HEK293 (cell line): ENCODE measurements around the gene NUF2.

Source experiments
- CTCF ChIP-seq: fragments of 450-650 bp; formaldehyde crosslinking; IDR thresholded peaks from 2 replicates; pipeline ENCODE4 v1.5.1; 2016; ENCODE audit warnings: missing biosample characterization, missing genetic modification characterization
- GLI4 ChIP-seq: fragments of 450-650 bp; formaldehyde crosslinking; IDR thresholded peaks from 2 replicates; pipeline ENCODE4 v1.5.1; 2016; ENCODE audit warnings: missing biosample characterization, missing genetic modification characterization
- INSM2 ChIP-seq: fragments of 450-650 bp; formaldehyde crosslinking; IDR thresholded peaks from 2 replicates; pipeline ENCODE4 v1.5.1; 2016; ENCODE audit warnings: missing biosample characterization, missing genetic modification characterization
- PRDM1 ChIP-seq: fragments of 450-650 bp; formaldehyde crosslinking; IDR thresholded peaks from 2 replicates; pipeline ENCODE4; 2016; ENCODE audit warnings: missing biosample characterization, missing genetic modification characterization
- TCF7L2 ChIP-seq: IDR thresholded peaks from 2 replicates; pipeline ENCODE4 v1.6.1; 2011; ENCODE audit warnings: low read depth, mild to moderate bottlenecking, inconsistent platforms, low read length, moderate library complexity, borderline replicate concordance
- ZBTB10 ChIP-seq: fragments of 450-650 bp; formaldehyde crosslinking; IDR thresholded peaks from 2 replicates; pipeline ENCODE4 v1.5.1; 2016; ENCODE audit warnings: missing biosample characterization, missing genetic modification characterization
- ZBTB8A ChIP-seq: fragments of 450-650 bp; formaldehyde crosslinking; IDR thresholded peaks from 2 replicates; pipeline ENCODE4 v1.5.1; 2016; ENCODE audit warnings: missing biosample characterization, missing genetic modification characterization
- ZNF362 ChIP-seq: fragments of 450-650 bp; formaldehyde crosslinking; IDR thresholded peaks from 2 replicates; pipeline ENCODE4 v1.5.1; 2016; ENCODE audit warnings: missing biosample characterization, missing genetic modification characterization
- ZNF513 ChIP-seq: fragments of 450-650 bp; IDR thresholded peaks from 2 replicates; pipeline ENCODE4 v1.5.1; 2018; ENCODE audit warnings: missing biosample characterization, missing genetic modification characterization
- ZNF530 ChIP-seq: fragments of 450-650 bp; formaldehyde crosslinking; IDR thresholded peaks from 2 replicates; pipeline ENCODE4 v1.5.1; 2016; ENCODE audit warnings: low read depth, missing biosample characterization, missing genetic modification characterization
- ZNF639 ChIP-seq: fragments of 450-650 bp; formaldehyde crosslinking; IDR thresholded peaks from 2 replicates; pipeline ENCODE4 v1.5.1; 2016; ENCODE audit warnings: missing biosample characterization, missing genetic modification characterization

- TF ChIP-seq ZBTB8A (no peak), PRDM1 (tag by site-specific recombination) (no peak), ZBTB10 (tag by site-specific recombination) (no peak), TCF7L2 (no peak), CTCF (no peak), ZNF530 (tag by site-specific recombination) (no peak), GLI4 (no peak), ZNF513 (tag by site-specific recombination) (no peak), INSM2 (no peak), ZNF362 (no peak), ZNF639 (tag by site-specific recombination) (no peak)
Observed at GRCh38 chr1:163275222-163275621, 46.5 kb upstream of the NUF2 start.
